Measurements from ENCODE around the gene STAC.

- TF ChIP-seq, protein P1, sequence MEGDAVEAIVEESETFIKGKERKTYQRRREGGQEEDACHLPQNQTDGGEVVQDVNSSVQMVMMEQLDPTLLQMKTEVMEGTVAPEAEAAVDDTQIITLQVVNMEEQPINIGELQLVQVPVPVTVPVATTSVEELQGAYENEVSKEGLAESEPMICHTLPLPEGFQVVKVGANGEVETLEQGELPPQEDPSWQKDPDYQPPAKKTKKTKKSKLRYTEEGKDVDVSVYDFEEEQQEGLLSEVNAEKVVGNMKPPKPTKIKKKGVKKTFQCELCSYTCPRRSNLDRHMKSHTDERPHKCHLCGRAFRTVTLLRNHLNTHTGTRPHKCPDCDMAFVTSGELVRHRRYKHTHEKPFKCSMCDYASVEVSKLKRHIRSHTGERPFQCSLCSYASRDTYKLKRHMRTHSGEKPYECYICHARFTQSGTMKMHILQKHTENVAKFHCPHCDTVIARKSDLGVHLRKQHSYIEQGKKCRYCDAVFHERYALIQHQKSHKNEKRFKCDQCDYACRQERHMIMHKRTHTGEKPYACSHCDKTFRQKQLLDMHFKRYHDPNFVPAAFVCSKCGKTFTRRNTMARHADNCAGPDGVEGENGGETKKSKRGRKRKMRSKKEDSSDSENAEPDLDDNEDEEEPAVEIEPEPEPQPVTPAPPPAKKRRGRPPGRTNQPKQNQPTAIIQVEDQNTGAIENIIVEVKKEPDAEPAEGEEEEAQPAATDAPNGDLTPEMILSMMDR (conservative IDR thresholded peaks at IDR 0.05): no peak
- TF ChIP-seq ZFX (IDR thresholded peaks at IDR 0.05): no peak
Measured at GRCh38 chr3:36496684-36497633, 116.7 kb downstream of the STAC start.
